ENCODE data around the gene DGAT2.

DGAT2 gene

GRCh38 chr11:75757651-75758050 lies 10.9 kb upstream of the DGAT2 start:
- no peak for DNase-seq

GRCh38 chr11:75759832-75760231 lies 8.7 kb upstream of the DGAT2 start:
- DNase-seq, result no peak

DNA sequence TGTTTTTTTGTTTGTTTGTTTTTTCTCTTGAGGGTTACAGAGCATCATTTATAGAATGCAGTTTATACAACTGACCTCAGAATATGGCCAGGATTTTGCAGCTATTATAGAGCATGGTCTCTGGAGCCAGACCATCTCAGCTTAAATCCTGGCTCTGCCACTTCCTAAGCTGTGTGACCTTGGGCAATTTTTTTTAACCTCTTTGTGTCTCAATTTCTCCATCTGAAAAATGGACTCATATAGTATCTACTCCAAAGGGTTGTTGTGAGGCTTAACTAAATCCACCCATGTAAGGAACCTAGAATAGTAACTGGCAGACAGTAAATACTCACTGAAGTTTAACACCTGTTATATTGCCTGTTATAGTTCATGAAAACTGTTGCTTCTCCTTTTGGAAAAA lies 8.3 kb upstream of the DGAT2 start:
- DNase-seq, result no peak

- no peak for DNase-seq
These were observed 7.7 kb upstream of the DGAT2 start for GRCh38 chr11:75760710-75761493.

GRCh38 chr11:75762158-75762557 lies 6.4 kb upstream of the DGAT2 start:
- no peak for DNase-seq

GRCh38 chr11:75762885-75763284 lies 5.7 kb upstream of the DGAT2 start:
- no peak for DNase-seq

DNA sequence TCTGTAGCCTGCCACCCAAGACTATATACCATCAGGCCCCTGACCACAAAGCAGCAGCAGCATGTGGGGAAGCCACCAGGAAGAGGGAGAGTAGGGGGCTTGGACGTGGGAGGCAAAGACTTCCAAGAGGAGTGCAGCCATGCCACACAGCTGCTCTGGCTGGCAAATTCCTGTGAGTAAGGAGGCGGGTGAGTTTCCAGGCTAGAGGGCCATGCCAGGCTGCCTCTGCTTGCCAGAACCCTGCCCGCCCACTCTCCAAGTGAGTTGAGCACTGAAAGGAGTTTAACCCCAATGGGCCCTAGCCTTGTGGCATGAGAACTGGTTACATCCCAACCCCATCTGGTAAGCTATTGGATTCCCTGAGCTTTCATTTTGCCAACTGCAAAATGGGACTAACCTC lies 4.7 kb upstream of the DGAT2 start:
- DNase-seq, result no peak

- DNase-seq, result no peak
These were observed 3.5 kb upstream of the DGAT2 start for GRCh38 chr11:75765116-75765515.

DNA sequence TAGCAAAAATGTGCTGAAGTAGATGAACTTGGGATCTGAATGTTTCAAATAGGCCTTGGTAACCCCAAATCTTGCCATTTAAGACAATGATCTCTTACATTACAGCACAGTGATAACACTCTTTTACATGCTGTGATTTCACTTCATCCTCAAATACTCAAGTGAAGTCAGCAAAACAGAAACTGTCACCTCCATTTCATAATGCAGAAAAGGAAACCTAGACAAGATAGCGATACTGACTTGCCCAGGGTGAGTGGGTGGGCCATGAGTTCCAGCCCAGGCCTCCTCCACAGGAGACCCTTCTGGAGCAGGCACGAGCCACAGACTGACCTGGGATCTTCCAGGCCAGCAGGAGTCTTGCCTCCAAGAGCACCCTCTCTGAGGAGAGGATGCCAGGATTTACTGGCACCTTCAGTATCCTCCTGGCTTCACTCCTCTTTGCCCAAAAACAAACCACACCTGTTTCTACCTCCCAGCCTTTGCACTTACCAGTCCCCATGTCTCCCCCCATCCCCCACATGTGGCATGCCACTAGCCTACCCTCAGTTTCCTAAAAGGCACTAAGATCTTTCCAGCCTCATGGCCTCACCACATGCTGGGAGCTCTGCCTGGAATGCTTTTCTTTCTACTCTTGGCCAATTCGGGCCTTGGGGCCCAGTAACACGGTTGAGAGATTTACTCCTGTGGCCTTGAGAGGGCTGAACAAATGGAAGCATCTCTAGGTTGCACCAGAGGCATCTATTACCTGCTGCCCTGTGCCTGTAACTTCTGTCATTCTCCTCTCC lies 1.9 kb upstream of the DGAT2 start:
- no peak for DNase-seq

GRCh38 chr11:75767228-75767572 lies 1.4 kb upstream of the DGAT2 start:
- DNase-seq, result no peak

DNA sequence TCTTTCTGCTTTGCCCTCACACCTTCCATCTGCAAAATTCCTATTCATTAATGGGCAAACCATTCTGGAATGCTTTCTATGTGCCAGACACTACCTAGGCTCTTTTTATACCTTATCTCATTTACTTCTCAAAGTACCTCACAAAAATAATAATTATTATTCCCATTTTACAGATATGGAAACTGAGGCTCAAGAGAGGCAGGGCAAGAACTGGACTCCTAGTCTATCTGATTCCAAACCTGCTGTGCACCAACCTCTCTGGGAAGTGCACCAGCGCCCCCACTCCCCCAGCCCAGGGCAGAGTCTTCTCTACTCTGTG lies 826 bp upstream of the DGAT2 start:
- DNase-seq, result no peak

DNA sequence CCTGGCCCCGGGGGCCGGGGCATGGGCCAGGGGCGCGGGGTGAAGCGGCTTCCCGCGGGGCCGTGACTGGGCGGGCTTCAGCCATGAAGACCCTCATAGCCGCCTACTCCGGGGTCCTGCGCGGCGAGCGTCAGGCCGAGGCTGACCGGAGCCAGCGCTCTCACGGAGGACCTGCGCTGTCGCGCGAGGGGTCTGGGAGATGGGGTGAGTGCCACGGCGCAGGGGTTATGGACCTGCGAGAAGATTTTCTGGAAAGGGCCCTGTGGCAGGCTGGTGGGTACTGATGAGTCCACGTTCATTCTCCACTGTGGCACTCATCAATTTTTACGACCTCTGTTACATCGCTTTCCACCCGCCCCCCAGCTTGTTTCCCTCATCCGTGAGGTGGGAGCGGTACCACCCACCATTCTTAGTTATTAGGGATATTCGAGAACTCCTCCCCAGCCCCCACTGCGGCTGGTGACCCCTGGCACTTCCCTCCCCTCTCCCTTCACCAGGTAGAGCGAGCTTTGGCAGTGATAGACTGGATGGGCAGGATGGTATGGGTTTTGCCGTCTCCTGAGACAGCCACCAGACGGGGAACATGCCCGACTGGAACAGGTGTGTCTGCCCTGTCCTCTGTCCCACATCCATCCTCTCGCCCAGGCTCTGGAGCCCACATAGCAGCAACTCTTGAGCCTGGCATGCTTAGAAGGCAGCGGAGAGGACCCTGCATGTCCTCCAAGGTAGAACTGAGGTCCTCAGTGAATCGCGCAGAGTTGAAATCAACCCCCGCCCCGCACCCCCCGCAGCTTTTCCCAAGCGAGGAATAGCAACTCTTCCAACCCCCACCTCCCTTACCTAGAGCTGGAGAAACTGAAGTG lies 562 bp downstream of the DGAT2 start:
- no peak for DNase-seq

GRCh38 chr11:75770102-75770501 lies 1.5 kb downstream of the DGAT2 start:
- no peak for DNase-seq

GRCh38 chr11:75771646-75772410 lies 3.2 kb downstream of the DGAT2 start:
- DNase-seq, result no peak

GRCh38 chr11:75773595-75774353 lies 5.2 kb downstream of the DGAT2 start:
- DNase-seq, result no peak

DNA sequence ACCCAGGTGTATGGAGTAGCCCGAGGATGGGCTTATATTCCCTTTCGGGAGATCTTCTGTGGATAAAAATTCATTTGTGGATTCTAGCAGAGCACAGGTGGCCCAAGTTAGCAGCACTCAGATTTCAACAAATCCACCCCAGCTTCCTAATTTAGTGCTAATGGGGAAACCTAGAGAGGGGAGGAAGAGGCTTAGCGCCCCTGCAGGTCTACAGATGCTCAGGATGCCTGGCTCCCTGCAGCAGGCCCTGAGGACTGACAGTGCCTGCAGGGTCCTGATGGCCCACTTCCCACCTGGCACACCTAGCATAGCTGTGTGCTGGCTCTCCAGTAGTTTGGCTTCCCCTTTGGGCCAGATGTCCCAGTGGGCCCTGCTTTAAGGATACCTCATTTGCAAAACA lies 6.5 kb downstream of the DGAT2 start:
- no peak for DNase-seq

DNA sequence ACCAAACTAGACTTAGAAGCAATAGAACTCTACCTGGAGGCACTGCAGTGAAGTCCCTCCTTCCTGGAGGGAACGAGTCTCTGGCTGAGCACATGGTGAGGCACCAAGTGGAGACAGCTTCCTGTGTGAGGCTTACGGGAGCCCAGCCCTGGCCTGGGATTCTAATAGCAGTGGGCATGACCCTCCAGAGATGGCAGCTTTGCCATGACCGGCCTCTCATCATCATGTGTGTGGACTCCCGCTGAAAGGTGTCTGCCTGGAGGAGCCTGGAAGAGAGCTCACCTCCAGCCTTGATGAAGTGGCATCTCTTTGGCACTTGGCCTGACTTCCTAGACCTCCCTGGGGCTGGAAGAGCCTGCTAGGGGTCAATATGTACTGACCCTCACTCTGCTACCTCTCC lies 8.0 kb downstream of the DGAT2 start:
- no peak for DNase-seq

GRCh38 chr11:75777461-75778110 lies 9.0 kb downstream of the DGAT2 start:
- no peak for DNase-seq

DNA sequence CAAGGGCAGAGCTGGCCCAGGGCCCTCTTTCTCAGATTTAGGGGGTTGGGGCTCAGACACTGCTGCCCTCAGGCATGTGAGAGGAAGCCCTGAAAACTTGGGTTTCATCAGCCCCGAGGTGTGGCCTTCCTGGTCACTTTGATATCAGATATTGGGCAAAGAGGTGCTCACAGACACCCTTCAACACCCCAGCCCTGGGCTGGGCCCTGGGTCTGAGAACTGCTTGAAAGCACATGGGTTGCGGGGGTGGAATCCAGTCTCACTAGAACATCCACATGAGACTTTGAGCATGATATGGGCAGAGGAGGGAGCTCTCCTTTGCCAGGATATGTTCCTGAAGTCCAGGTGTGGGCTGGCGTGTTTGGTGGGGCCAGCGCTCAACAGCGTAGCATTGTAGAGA lies 10.4 kb downstream of the DGAT2 start:
- DNase-seq, result no peak

GRCh38 chr11:75779960-75780359 lies 11.4 kb downstream of the DGAT2 start:
- DNase-seq, result no peak

DNA sequence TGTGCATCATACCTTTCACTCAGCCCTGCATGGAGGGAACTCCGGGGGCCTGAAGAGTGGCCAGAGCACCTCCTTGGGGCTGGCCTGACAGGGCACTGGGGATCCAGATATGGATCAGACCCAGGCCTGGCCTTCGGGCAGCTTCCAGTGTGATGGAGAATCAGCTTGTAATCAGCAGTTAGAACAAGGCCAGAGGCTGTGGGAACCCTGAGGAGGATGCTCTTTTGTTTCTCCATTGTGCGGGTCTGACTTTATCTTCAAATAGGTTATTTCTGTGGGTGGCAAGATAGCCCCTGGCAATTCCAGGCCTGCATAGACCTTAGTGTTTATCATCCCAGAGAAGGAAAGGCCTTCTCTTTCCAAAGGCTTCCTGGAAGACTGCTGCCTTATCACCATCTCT lies 12.3 kb downstream of the DGAT2 start:
- DNase-seq, result no peak

DNA sequence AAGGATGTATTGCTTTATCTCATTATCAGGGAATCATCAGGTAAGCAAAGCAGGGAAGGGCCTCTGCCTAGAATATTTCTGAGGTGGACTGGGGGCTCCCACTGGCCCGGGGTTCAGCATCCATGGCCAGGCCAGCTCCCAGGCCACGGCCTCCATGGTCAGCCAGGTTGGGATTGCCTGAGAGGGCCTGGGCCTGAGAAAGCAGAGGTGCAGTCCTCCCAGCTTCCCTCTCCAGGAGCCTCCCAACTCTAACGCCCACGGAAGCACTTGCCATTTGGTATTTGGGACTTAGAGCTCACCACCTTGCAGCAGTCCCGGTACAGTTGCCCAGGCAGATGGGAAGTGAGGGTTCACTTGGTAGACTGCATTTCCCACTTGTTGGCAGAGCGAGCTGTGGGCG lies 12.7 kb downstream of the DGAT2 start:
- no peak for DNase-seq

All from NCI-H1417 treated with DMSO at 0.1 percent for 48 hours (cell line).